GM18909 (cell line): Measurements from ENCODE around the gene DKC1.

ENCODE experiments used
- ATAC-seq: cut with Tn5 transposase; IDR thresholded peaks from one replicate; pipeline ENCODE4 v1.9.1; 2021; ENCODE audit warnings: mild to moderate bottlenecking; ENCODE audit not compliant: unreplicated experiment, poor library complexity

Gene DKC1

GRCh38 chrX:154735695-154736393 lies 26.8 kb upstream of the DKC1 start:
- ATAC-seq: no peak

DNA sequence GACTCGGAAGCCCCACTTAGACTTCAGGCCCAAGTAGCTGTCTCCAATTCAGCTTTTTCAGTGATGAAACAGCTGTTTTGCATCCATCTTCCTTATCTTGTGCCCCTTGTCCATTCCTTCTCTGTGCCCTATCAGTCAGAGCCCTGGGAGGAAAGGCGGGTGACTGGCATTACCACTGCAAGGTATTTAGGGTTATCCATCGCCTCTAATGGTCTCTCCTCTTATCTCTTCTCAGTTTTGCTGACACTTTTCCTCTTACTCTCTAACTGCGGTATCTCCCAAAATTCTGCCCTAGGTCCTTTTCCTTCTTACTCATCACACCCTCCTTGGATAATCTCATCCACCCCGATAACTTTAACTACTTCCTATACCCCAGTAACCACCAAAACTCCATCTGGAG lies 25.5 kb upstream of the DKC1 start:
- ATAC-seq: no peak

DNA sequence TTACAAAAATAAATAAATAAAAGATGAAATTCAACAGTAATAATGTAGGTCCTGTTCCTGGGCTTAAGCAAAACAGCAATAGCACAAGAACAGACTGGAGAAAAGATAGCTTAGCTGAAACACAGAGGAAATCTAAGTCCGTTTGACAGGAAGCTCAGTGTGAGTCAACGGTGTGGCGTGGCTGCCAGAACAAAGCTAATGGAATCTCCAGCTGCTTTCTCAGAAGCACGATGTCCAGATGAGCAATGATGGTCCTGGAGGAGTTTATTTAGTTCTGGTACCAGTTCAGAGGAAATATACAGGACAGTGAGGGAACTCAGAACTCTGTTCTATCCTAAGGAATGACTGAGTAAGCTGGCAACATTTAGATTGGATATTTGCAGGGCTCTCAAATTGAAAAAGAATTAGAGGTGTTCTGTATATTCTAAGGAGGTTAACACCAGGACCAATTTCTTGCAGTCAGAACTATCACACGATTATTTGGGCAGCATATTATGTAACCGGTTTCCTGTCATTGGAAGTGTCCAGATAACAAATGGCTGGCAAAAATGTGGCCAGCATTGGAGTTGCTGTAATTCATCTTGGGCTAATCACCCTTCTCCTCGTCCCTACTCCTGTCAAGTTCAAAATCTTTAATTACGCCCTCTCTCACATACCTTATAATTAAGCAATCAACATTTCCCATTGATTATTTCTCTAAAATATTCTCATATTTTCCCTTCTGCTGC lies 24.5 kb upstream of the DKC1 start:
- ATAC-seq: no peak

DNA sequence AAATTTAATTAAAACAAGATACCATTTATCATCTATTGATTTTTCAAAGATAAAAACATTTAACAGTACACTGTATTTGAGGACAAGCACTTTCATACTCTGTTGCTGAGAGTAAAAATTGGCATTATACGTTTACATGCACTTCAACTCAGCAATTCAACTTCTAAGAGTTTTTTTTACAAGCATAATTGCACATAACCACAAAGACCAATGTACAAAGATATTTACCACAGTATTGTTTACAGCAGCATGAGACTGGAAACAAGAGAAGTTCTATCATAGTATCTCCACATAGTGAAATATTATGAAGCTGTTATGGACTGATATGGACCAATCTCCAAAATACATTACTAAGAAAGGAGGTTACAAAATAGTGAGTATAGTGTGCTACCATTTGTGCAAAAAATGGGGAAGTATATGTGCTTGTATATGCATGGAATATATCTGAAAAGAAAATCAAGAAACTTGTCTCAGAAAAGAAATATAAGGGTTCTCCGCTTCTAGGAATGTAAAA lies 22.7 kb upstream of the DKC1 start:
- ATAC-seq: no peak

DNA sequence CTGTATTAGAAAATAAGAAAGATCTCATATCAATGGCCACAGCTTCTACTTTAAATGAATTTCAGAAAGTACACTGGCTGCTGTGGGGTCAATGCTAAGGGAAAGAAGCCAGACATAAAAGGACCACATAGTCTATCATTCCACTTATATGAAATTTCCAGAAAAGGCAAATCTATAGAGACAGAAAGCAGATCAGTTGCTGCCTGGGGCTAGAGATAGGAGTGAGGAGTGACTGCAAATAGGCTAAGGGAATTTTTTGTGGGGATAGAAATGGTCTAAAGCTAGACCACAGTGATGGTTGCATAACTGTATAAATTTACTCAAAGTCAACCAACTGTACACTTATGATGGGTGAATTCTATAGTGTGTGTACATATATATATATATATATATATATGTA lies 20.1 kb upstream of the DKC1 start:
- ATAC-seq: no peak

DNA sequence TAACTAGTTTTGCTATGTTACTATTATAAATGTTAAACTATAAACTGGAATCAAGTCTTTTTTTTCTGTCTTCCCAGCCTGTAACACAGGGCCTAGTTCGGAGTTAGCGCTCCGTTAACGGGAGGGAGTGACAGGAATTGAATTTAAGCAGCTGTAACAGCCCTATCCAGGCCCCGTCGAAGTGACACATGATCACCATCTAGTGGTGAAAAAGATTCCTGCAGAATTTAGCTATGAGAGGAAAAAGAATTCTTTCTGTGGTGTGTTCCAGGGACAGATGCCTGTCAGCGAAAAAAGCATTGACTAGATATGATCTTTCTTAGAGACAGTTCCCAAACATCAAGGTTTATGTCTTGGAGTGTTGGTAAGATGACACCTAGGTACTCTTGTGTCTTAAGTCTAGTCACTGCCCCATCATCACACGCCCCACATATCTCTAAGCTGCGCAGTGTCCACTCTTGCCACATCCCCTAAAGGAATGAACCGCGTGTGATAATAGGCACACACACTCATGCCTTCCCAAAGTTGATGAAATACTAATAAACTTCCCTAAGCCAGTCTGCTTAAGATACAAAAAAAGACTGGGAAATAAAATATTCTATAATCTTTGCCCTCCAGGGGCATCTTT lies 13.8 kb upstream of the DKC1 start:
- peak; percentile 65 for ATAC-seq

GRCh38 chrX:154749856-154750255 lies 12.8 kb upstream of the DKC1 start:
- ATAC-seq: no peak

GRCh38 chrX:154750301-154751202 lies 12.1 kb upstream of the DKC1 start, which contains the start of gene GAB3:
Gene GAB3 (minus strand): TSS chrX:154751077. CDS start chrX:154751025, 52 bp downstream.
- ATAC-seq: peak; percentile 64

GRCh38 chrX:154751203-154751668 lies 11.4 kb upstream of the DKC1 start:
- ATAC-seq: peak; percentile 17

DNA sequence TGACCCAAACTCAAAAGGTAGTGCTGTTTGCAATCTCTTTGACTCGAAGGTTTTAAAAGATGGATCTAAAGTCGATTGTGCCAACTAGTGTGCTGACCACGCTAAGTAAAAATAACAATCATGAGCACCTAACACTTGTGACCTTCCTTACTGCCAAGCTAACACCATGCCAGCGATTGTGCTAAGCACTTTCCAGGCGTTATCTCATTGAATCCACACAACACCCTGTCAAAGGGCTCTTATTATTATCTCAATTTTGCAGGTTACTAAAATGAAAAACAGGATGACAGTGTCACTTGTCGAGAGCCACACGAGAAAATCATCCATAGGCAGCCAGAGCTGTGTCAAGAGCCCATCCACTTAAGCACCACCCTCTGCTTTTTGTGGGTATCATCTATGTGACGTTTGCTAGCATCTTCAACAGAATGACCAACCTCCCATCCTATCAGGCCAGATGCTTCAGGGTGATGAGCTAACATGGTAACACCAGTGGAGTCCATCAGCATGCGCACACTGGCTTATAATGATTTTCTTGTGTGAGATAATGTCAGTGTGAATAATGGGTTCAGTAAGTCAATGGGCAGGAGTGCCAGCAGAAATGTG lies 10.9 kb upstream of the DKC1 start:
- no peak for ATAC-seq

DNA sequence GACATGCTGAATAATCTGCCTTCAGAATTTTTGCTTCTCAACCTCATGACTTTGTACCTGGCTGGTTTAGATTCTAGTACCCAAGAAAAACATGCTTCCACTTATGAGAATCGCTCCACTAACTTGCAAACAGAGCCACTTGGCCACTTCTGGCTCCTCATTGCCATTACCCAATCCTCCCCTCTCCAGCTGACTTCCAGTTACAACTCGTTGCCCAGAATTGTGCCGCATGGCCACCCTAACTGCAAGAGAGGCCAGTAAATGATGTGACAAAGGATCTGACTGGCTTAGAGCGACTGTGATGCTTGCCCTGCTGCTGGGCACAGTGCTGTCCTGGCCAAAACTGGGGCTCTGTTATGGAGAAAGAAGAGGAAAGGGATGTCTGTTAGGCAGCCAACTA lies 4.0 kb upstream of the DKC1 start:
- ATAC-seq: no peak

DNA sequence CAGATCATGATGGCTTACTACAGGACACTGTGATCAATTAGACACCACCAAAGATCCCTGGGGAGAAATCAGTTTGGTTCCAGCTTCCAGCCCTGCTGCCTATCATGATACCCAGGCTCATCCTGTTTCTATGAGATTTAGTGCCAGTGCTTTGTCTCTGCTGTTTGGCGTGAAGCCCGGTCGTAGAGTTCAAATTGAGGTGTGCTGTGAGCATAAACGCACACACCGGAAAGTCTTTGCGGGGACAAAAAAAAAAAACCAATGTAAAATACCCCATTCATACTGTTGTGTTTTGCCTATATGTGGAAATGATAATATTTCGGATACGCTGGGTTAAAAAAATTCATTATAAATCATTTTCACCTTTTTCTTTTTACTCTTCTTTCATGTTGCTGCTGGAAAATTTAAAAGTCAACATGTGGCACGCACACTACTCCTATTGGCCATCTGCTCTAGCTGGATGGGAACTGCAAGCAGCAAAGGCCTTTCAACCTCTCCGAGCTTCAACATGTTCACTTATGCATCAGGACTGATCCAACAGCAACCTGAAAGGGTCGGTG lies 607 bp upstream of the DKC1 start:
- no peak for ATAC-seq

- no peak for ATAC-seq
Observed at GRCh38 chrX:154774622-154775021, 12.0 kb downstream of the DKC1 start.

GRCh38 chrX:154775419-154776349 lies 13.0 kb downstream of the DKC1 start:
- no peak for ATAC-seq

GRCh38 chrX:154776753-154777152 lies 14.1 kb downstream of the DKC1 start:
- ATAC-seq: no peak

DNA sequence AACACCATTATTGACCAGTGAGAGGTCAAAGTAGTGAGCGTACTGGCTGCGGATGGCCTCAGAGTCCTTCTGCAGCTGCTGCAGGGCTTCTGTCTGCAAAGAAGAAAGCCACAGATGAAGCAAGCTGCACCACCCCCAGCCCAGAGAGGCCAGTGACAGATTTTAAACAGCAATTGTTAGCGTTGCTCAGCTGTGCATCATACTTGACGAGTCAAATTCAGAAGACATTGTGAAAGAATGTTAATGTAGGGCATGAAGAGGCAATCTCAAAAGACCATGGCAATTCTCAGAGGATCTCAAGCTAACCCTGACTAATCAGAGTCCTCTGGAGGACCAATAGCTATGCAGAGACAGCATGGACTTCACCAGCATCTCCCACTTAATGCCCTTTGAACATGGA lies 16.6 kb downstream of the DKC1 start:
- ATAC-seq: no peak

DNA sequence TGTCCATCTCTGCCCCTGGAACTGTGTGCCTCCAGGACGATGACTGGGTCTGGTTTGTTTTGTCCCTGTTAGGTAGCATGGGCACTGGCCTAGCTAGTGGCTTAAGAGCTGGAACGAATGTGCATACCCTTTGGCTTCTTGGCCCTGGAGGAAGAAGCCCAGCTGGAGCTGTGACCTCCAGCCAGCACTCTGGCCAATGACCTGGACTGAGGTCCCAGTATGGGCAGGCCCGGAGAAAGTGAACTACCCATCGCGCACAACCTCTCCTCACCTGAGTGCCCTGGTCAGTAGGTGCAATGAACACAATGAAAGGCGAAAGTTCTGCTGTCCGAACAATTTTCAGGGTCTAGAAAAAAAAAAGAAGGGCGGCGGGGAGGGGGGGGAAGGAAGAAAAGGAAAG lies 18.3 kb downstream of the DKC1 start:
- ATAC-seq: no peak
